Hematopoietic multipotent progenitor cell treated with erythropoietin and hydrocortisone succinate and interleukin-3 and kit ligand, for 6 days (in vitro differentiated cells): ENCODE results near the gene HPD.
"Not testable (repeated sequence)": the region's sequence is repeated elsewhere in the genome, so short reads cannot be mapped to it uniquely, and the experiment has no call there.

Experiments
- DNase-seq: peaks from one replicate; pipeline ENCODE4 v3.0.0-alpha.2; 2015

HPD gene

DNA sequence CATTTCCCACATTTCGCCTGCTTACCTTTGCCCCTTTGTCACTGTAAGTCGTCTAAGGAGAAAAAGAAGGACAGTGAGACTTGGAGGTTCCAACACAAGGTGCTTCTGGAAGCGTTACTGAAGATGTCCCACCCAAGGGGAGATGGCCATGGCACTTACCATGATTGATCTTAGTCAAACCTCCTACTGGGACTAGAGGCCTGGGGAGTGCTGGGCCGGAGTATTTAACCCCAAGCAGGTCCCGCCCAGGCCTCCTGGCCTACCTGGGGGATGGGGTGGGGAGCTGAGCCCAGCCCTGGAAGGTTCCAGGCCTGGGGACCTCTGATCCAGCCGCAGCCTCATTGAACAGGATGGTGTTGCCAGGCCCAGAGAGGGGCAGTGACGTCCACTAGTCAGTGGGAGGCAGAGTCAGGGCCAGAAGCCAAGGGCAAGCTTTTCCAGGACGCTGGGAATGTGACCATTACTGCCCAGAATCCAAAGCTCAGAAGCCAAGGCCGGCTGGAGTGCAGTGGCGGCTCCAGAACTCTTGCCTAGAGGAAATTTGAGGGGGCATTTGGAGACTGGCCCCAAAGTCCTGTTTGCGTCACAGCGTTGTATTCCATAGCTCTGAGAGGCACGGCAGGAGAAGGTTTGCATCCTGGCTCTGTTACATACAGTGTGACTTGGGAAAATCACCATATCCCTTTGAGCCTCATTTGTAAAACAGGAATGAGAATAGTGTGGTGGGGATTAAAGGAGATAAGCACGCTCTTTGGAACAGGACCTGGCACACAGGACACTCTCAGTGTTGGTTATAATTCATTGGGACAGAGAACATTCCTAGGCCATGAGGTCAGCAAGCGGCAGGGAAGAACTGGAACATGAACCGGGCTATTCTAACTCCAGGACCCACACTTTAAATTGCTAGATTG lies at the start of gene HPD:
TSS of gene HPD (minus strand) at position 198 of the 911 bp plus-strand sequence. CDS start at position 162, 36 bp downstream.
- no peak for DNase-seq

DNA sequence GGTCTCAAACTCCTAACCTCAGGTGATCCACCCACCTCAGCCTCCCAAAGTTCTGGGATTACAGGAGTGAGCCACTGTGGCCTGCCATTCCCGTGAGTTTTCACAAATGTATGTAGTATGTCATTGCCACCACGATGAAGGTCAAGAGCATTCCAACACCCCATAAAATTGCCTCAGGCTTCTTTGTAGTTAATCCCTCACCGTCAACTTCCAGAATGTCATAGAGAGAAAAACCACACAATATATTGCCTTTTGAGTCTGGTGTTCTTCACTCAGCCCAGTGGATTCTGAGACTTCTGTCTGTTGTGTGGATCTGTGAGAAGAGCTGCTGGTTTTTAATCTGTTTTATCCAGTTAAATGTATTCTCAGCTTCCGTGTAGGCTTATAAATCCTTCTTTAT lies 47.1 kb upstream of the HPD start:
- no peak for DNase-seq

DNA sequence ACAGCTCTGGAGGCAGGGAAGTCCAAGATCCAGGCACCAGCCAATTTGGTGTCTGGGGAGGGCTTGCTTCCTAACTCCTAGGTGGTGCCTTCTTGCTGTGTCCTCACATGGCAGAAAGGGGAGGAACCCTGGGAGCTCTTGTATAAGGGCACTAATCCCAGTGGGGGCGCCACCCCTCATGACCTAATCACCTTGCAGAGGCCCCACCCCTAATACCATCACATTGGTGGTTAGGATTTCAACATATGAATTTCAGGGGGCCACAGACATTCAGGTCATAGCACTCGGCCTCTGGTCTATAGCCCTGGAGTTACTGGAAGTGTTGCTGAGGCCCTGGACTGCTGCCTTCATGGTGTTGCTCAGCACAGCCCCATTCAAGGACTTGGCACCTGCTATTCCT lies 44.5 kb upstream of the HPD start:
- DNase-seq: peak; percentile 74

DNA sequence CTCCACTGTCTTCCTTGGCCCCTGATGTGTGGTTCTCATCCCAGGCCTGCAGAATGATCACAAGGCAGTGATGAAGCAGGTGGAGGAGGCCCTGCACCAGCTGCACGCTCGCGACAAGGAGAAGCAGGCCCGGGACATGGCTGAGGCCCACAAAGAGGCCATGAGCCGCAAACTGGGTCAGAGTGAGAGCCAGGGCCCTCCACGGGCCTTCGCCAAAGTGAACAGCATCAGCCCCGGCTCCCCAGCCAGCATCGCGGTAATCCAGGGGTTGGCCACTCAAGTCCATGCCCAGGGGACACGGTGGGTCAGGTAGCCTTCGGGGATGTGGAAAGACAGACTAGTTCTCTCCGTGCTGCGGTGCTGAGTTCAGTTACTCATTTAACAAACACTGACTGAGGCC lies 40.9 kb upstream of the HPD start:
- no peak for DNase-seq

DNA sequence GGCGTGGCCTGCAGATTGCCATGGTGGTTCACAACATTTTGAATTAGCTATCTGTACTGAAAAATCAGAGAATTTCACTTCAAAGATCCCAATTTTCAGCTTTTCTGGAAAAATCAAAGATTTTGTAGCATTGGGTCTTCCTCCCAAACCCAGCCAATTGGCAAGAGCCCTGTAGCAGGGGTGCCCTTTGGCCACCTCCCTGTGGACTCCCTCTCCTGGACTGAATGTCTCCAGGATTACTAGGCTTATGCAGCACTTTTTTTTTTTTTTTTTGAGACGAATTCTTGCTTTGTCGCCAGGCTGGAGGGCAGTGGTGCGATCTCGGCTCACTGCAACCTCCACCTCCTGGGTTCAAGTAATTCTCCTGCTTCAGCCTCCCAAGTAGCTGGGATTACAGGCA lies 39.6 kb upstream of the HPD start:
- DNase-seq: no peak

DNA sequence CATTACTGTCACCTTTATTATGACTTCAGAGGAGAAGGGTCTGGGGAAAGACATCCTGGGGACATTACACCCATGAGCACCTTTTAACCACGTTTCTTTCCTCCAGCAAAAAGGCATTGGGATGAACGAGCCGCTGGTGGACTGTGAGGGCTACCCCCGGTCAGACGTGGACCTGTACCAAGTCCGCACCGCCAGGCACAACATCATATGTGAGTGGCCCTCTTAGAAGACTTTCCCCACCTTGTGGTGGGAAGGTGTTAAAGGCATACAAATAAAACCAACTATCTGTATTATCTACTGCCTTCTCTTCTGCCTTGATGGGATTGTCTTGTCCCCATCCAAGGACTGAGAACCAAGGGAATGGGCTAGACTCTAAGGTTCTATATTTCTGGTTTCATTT lies 36.0 kb upstream of the HPD start:
- DNase-seq: peak; percentile 57

DNA sequence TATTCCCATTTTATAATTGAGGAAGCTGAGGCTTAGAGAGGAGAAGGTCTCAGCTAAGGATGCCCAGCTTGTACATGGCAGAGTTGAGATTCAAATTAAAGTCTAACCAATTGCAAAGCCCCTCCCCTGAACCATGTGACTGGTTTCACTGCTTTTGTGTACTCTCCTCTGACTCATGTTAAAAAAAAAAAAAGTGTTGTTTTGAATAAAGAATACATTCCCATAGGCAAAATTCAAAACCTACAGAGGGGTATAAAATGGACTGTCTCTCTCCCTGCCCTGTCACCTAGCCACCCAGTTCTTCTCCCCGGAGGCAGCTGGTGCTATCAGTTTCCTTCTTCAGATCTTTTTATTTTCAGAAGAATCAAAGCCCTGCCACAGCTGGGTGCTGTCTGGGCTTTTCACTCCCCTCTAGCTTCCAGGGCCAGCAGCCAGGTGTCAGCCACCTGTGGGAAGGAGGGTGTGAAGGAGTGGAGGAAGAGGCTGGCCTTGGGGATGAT lies 35.4 kb upstream of the HPD start:
- DNase-seq: no peak

DNA sequence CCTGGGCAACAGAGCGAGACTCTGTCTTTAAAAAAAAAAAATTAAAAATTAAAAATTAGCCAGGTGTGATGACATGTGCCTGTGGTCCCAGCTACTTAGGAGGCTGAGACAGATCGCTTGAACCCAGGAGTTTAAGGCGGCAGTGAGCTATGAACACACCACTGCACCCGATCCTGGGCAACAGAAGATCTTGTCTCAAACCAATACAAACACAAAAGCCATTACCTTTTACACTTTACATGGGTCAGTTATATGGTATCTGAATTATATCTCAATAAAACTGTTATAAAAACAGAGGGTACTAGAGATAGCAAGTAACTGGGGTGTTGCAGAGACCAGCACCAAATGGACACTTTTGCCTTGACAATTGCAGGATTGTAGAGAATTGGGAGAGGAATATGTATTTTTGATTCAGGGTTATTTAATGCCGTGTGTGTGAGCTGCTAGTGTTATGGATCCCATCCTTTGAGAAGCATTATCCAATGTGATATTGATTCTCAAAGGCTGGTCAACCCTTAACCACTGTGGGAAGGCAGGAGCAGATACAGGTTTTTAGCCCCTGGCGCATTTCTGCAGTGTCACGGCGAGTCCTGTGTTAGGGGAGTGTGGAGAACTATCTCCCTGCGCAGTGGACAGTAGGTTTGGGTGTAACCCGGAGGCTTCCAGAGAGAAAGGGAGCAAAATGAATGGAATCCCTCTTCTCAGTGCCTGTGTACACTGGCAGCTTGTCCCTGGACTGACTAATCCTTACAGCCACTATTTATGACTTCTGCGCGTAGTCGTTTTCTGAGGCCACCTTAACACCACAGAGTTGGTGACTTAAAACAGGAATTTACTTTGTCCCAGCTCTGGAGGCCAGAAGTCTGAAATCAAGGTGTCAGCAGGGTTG lies 34.3 kb upstream of the HPD start:
- DNase-seq: no peak

DNA sequence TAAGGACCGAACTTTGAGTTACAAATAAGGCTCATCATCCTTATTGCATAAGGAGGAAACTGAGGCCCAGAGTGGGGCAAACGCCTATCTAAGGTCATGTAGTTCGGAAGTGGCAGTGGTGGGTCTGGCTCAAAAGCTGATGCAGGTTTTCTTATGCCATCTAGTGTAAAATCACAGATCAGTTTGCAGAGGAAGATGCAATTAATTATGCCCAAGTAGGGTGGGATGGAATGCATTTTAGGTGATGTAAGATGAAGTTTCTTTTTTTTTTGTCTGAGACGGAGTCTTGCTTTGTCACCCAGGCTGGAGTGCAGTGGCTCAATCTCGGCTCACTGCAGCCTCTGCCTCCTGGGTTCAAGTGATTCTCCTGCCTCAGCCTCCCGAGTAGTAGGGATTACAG lies 31.0 kb upstream of the HPD start:
- DNase-seq: not testable (repeated sequence)

DNA sequence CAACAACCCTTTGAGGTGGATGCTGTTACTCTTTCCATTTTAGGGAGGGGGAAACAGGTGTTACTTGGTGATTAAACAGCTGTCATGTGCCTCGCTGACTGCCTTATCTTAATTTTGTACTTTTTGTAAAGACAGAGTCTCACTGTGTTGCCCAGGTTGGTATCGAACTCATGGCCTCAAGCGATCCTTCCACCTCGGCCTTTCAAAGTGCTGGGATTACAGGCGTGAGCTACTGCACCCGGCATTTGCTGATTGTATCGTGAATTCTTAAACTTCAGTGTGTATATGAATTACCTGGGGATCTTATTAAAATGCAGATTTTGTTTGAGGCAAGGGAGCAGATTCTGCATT lies 30.6 kb upstream of the HPD start:
- DNase-seq: no peak

DNA sequence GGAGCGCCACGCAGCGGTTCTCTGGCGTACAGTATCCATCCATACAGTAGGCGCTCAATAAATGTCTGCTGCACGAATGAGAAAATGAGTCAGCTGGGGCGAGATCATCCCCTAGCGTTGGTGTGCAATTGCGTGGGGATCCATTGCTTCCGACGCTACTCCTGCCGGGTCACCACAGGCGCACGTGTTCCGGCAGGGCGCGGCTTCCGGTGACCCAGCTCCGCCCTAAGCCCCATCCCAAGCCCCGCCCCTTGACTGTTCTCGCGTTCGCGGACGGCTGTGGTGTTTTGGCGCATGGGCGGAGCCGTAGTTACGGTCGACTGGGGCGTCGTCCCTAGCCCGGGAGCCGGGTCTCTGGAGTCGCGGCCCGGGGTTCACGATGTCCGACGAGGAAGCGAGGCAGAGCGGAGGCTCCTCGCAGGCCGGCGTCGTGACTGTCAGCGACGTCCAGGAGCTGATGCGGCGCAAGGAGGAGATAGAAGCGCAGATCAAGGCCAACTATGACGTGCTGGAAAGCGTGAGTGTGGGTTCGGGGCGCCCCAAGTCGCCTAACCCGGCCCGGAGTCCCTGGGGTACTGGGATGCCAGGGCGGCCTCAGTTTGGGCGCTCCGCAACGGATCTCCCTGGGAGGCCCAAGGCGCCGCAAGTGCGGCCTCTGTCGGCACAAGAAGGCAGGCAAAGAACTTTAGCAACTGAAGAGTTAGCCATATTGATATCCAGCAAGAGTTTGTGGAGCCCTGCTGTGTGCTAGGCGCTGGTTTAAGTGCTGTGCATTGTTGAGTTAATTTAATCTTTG lies 30.0 kb upstream of the HPD start, which contains the start of gene PSMD9:
TSS of gene PSMD9 (plus strand) at position 313 of the 796 bp plus-strand sequence. CDS start at position 380, 67 bp downstream.
- DNase-seq: peak; percentile 99

DNA sequence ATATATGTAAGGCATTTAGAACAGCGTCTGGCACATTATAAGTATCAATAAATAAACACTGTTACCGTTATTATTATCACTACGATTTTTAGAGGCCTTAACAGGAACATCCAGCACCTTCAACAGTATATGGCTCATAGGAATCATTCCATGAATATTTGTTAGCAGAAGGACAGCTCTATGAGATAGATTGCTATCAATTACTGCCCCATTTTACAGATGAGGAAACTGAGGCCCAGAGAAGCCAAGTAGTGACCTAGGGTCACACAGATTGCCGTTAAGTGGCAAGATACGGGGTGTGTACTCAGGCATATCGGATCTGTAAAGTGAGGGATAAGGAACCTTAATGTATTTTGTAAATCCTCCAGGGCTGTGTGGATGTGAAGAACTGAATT lies 29.4 kb upstream of the HPD start:
- no peak for DNase-seq

DNA sequence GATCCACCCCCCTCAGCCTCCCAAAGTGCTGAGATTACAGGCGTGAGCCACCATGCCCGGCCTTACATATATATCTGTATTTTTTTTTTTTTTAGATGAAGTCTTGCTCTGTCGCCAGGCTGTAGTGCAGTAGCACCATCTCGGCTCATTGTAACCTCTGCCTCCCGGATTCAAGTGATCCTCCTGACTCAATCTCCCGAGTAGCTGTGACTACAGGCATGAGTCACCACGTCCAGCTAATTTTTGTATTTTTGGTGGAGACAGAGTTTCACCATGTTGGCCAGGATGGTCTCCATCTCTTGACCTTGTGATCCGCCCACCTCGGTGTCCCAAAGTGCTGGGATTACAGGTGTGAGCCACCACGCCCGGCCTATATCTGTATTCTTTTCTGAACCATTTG lies 26.5 kb upstream of the HPD start:
- DNase-seq: not testable (repeated sequence)

DNA sequence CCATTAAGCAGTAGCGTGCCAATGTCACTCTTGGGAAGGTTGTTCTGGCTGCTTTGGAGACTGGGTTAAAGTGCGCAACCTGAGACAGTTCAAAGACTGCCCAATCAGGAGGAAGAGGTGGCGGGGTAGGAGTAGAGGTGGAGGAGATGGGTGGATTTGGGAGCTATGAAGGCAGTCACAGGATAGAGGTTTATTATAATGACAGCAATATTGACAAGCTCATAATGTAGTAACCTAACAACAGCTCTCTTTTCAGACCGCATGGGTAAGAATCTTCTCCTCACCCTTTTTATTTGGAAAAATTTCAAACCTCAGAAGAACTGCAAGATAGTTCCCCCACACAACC lies 24.6 kb upstream of the HPD start:
- no peak for DNase-seq

DNA sequence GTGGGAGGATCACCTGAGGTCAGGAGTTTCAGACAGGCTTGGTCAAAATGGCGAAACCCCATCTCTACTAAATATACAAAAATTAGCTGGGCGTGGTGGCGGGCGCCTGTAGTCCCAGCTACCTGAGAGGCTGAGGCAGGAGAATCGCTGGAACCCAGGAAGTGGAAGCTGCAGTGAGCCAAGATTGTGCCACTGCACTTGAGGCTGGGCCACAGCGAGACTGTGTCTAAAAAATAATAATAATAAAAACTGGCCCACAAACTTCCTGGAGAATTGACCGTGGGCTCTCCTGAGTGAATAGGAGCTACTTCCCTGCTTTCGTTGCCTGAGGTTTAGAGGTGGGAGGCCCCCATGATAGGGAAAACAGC lies 17.4 kb upstream of the HPD start:
- DNase-seq: not testable (repeated sequence)

DNA sequence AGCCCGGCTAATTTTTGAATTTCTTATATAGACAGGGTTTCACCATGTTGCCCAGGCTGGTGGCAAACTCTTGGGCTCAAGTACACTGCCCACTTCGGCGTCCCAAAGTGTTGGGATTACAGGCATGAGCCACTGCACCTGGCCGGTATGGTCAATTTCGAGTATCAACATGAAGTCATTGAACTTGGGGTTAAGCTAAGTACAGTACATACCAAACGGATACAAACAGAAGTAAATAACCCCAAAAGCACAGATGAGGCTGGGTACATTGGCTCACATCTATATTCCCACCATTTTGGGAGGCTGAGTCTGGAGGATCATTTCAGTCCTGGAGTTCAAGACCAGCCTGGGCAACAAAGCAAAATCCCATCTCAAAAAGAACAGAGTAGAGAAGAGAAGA lies 16.9 kb upstream of the HPD start:
- no peak for DNase-seq

DNA sequence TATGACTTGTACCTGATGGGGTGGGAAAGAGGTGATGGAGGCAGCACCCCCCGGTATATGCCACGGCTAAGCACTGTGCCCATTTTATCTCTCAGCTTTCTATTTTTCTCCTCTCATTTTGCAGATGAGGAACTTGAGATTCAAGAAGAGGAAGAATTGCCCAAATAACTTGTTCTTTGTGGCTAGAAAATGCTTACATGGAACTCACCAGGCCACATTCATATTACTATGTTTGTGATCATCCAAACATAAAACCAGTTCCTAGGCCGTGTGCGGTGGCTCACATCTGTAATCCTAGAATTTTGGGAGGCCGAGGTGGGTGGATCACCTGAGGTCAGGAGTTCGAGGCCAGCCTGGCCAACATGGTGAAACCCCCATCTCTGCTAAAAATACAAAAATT lies 15.4 kb upstream of the HPD start:
- DNase-seq: no peak

DNA sequence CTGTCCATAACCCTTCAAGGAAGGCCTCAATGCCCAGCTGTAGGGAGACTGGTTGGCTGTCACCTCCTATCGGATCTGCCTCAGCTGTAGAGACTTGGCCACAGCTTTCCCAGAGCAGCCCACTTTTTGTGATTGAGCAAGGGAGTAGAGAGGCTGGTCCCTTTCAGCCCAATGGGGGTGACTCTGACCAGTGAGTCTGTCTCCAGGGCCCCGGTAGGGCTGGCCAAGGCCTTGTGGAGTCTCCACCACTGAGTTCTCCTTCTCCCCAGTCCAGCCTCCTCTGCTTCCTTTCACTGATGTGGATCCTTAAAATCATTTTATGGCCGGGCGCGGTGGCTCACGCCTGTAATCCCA lies 14.5 kb upstream of the HPD start:
- DNase-seq: no peak

DNA sequence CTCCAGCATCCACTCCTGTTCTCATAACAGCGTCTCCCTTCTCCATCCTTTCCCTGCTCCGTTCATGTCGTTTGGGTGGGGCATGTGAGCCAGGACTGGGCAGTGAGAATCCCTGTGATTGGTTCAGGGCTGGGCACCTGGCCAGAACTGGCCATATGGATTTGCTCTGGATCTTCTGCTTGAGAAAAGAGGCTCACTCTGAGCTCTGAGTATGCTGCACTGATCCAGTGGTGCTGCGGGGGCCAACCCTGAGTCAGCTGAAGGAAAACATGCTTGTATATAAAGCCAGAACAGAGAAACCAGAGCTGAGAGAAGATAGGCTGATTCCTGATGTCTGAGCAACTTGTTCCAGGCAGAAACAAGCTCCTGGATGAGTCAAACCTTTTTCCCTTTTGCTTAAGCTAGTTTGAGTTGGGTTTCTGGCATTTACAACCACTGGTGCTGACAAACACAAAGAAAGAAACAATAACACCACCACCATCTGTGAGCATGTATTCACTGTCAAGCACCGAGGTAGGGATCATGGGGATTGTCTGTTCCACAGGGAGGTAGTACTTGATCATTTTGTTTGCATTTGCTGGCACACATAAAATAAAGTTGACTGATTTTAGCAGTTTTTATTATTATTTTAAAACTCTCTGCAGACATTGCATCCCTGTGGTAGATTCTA lies 14.0 kb upstream of the HPD start:
- no peak for DNase-seq

DNA sequence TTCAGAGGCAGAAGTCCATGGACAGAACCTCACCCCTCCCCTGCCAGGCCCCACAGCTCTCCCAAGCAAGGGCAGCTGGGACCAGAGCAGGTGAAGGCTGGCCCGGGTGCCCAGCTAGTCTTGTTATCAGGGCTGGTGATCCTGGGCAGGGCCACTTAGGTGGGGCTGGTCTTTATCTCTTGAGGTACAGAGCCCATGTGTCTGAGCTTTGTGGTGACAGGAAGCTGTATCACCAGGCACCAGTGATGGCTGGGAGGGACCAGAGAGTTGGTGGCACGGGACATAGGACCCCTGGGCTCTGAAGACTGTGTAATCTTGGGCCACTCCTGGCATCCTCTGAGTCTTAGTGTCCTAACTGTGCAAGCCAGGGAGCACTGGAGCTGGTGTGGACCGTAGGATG lies 12.8 kb upstream of the HPD start:
- DNase-seq: peak; percentile 99

DNA sequence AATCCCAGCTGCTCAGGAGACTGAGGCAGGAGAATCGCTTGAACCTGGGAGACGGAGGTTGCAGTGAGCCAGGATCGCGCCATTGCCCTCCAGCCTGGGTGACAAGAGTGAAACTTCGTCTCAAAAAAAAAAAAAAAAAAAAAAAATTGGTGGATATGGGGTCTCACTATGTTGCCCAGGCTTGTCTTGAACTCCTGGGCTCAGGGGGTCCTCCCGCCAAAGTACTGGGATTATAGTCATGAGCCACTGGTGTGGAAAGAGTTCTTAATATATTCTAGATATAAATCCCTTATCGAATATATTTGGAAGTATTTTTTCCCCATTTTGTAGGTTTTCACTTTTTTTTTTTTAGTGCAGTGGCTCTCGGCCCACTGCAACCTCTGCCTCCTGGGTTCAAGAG lies 10.6 kb upstream of the HPD start:
- DNase-seq: not testable (repeated sequence)

DNA sequence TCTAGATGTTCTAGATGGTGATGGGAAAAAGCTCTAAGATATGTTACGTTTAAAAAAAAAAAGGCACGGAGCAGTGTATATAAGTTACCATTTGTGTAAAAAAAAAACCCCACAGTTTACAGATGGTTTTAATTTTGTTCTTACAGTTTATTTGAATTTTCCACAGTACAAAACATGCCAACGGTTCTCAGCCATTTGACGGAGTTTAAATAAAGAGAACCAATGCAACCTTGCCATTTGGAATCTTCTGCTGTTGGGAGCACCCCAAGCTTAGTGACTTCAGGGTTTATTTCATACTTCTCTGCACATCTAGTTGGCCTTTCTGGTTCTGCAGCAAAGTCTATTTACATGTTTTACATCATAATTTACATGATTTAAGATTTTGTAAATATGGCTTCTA lies 7.7 kb upstream of the HPD start:
- DNase-seq: no peak
